GM21447 (cell line): Measurements from ENCODE around the gene KRTAP2-4.
"Not testable (repeated sequence)": the region's sequence is repeated elsewhere in the genome, so short reads cannot be mapped to it uniquely, and the experiment has no call there.

ENCODE experiments used
- ATAC-seq: cut with Tn5 transposase; IDR thresholded peaks from one replicate; pipeline ENCODE4 v1.9.1; 2021; ENCODE audit not compliant: unreplicated experiment

The KRTAP2-4 gene

GRCh38 chr17:41065829-41066624, at the start of gene KRTAP2-4:
TSS of gene KRTAP2-4 (minus strand) at chr17:41065879. CDS start at chr17:41065845, 34 bp downstream.
- ATAC-seq: no peak

GRCh38 chr17:41111151-41111885, 45.6 kb upstream of the KRTAP2-4 start:
- no peak for ATAC-seq

- not testable (repeated sequence) for ATAC-seq
Measured at GRCh38 chr17:41108728-41109386, 43.2 kb upstream of the KRTAP2-4 start.

DNA sequence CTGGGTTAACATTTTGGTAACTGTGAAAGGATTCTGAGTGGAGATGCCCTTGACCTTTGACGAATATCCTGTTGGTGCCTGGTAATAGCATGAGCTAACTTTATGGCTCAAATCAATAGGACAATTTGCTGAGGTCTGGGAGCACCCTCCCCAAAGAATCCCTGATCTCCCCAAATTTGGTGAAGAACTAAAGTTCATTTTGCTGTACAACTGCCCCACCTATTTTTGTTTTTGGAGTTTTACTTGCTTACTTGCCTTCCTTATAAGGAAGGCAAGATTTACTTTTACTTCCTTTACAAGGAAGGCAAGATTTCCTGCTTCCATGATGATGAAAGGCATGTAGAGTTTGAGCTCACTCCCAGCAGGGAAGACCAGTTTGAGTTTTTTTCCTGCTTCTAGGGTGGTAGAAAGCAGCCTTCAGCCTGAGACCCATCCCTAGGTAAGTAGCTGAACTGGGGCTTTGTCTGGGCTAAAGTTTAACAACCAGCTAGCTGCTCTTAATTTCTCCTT, 42.3 kb upstream of the KRTAP2-4 start:
- no peak for ATAC-seq

DNA sequence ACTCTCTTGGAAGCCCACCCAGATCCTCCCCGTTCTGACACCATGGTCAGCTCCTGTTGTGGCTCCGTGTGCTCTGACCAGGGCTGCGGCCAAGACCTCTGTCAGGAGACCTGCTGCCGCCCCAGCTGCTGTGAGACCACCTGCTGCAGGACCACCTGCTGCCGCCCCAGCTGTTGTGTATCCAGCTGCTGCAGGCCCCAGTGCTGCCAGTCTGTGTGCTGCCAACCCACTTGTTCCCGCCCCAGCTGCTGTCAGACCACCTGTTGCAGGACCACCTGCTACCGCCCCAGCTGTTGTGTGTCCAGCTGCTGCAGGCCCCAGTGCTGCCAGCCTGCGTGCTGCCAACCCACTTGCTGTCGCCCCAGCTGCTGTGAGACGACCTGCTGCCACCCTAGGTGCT, 39.7 kb upstream of the KRTAP2-4 start, which contains the start of gene KRTAP4-9:
Gene KRTAP4-9 (plus strand): TSS at position 43 of the 400 bp plus-strand sequence. CDS start 0 bp downstream, at position 43.
- not testable (repeated sequence) for ATAC-seq

DNA sequence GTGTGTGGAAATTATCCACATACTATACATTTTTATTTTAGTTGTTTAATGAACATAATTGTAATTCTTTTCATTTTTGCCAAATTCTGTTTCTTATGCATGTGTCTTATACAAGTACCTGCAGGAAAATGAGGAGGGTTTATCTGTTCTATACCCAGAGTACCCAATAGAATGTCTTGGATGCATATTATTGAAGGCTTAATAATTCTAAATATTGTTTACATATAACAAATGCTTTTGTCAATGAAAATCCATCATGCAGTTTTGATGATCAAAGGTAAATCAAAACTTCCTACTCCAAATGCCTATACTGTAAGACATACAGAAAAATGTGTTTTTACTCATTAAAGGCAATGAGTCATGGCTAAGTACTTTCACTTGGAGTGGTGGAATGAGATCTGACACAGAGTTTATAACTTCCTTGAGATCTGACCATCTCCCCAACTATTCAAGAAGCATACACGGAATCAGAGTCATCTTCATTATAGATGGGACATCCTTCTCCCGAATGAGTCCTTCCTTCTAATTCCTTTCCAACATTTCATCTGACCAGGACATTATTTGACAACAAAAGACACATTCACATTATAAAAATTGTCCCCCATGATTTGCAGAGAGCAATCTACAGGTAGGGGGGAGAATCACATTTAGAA, 38.8 kb upstream of the KRTAP2-4 start:
- not testable (repeated sequence) for ATAC-seq

- no peak for ATAC-seq
Measured at GRCh38 chr17:41103896-41104295, 38.2 kb upstream of the KRTAP2-4 start.

DNA sequence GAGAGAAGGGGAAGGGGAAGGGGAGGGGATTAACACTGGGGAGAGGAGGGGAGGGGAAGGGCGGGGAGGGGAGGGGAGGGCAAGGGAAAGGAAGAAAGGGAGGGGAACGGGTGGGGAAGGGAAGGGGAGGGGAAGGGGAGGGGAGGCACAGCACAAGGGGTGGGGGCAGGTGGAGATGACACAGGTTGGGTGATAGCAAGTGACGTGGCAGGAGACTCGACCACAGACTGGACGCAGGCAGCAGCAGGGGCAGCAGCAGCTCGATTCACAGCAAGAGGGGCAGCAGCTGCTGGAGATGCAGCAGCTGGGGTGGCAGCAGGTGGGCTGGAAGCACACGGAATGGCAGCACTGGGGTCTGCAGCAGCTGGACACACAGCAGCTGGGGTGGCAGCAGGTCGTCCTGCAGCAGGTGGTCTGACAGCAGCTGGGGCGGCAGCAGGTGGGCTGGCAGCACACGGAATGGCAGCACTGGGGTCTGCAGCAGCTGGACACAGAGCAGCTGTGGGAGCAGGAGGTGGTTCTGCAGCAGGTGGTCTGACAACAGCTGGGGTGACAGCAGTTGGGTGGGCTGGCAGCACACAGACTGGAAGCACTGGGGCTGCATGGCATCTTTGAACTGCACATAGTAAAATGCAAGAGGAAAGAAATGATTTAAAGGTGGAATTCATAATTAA, 36.0 kb upstream of the KRTAP2-4 start, which contains the start of gene KRTAP4-16:
Gene KRTAP4-16 (minus strand): TSS at position 624 of the 674 bp plus-strand sequence. CDS start 0 bp downstream, at position 624.
- ATAC-seq: no peak

- ATAC-seq: not testable (repeated sequence)
Measured at GRCh38 chr17:41099682-41100480, 34.2 kb upstream of the KRTAP2-4 start.

DNA sequence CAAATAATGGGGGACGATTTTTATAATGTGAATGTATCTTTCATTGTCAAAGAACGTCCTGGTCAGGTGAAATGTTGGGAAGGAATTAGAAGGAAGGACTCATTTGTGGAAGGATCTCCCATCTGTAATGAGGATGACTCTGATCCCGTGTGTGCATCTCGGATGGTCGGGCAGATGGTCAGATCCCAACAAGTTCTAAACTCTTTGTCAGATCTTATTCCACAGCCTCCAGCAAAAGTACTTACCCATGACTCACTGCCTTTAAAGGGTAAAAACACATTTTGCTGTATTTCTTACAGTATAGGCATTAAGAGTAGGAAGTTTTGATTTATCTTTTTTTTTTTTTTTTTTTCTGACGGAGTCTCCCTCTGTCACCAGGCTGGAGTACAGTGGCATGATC, 32.8 kb upstream of the KRTAP2-4 start:
- ATAC-seq: no peak

DNA sequence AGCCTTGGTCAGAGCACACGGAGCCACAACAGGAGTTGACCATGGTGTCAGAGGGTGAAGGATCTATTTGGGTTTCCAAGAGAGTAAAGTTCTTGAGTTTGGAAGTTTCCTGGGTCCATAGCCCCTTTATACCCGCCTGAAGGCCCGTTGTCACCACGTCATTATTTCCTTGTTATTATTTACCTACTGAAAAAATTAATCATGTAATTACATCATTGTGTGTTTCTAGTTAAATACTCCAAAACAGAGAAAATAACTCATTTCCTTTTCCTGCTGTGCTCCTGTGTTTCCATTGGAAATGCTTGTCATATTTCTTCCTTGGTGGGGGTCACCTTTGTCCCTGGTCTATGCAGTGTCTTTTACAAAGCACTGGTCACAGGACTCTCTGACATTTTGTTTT, 32.4 kb upstream of the KRTAP2-4 start, which contains the start of gene KRTAP4-8:
Gene KRTAP4-8 (minus strand): TSS at position 101 of the 400 bp plus-strand sequence. CDS start 58 bp downstream, at position 43.
- no peak for ATAC-seq

DNA sequence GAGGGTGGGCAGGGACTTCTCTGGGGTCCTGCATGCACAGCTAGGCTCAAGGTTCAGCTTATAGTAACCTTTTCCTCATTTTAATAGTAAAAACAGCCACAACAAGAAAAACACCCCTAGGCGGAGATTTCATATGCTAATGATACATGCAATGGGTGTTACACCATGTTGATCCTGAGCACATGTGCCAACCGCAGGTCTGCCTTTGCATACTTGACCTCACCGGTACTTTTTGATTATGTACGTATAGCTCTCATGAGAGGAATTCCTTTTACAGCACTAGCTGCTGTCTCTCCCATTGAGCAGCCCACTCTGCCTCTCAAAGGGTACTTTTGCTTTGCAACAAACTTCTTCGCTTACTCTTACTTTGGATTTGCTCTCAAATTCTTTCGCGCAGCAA, 30.4 kb upstream of the KRTAP2-4 start:
- ATAC-seq: no peak

- ATAC-seq: not testable (repeated sequence)
Measured at GRCh38 chr17:41088760-41089352, 23.2 kb upstream of the KRTAP2-4 start.

GRCh38 chr17:41084100-41084856, 18.6 kb upstream of the KRTAP2-4 start, which contains the start of gene KRTAP4-7:
TSS of gene KRTAP4-7 (plus strand) at chr17:41084150. CDS start at chr17:41084207, 57 bp downstream.
- not testable (repeated sequence) for ATAC-seq

DNA sequence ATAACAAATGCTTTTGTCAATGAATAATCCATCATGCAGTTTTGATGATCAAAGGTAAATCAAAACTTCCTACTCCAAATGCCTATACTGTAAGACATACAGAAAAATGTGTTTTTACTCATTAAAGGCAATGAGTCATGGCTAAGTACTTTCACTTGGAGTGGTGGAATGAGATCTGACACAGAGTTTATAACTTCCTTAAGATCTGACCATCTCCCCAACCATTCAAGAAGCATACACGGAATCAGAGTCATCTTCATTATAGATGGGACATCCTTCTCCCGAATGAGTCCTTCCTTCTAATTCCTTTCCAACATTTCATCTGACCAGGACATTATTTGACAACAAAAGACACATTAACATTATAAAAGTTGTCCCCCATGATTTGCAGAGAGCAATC, 17.7 kb upstream of the KRTAP2-4 start:
- ATAC-seq: not testable (repeated sequence)

DNA sequence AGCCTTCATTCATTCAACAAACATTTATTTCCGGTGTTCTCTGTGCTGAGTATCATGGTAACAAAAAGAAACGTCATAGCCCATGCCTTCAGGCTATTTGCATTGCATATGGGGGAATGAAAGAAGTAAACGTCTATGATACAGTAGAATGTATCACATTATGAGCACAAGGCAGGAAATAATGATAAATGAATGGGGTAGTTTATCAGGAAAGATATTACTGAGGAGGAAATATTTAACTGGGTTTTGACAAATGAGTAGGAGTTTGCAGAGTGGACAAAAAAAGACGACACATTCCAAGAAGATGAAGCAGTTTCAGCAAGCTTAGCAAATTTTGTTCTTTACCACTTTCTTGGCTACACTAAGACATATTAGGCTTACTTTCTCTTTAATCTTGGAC, 16.9 kb upstream of the KRTAP2-4 start:
- ATAC-seq: no peak

DNA sequence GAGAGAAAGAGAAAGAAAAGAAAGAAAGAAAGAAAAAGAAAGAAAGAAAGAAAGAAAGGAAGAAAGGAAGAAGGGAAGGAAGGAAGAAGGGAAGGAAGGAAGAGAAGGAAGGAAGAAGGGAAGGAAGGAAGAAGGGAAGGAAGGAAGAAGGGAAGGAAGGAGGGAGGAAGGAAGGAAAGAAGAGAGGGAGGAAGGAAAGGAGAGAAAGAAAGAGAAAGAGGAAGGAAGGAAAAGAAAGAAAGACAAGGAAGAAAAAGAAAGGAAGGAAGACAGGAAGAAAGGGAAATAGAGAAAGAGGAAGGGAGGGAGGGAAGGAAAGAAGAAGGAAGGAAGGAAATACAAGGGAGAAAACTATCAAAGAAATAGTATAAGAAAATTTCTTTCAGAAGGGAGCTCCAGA, 11.1 kb upstream of the KRTAP2-4 start:
- no peak for ATAC-seq

GRCh38 chr17:41073676-41074075, 8.0 kb upstream of the KRTAP2-4 start:
- ATAC-seq: no peak
